ENCODE measurements around the gene MGAT1.

The MGAT1 gene

GRCh38 chr5:180823940-180824629 lies 21.5 kb upstream of the MGAT1 start:
- DNase-seq (ENCODE audit: low spot score) = no peak

- DNase-seq (ENCODE audit: low spot score) = no peak
Measured at GRCh38 chr5:180823346-180823745, 20.7 kb upstream of the MGAT1 start.

- no peak for DNase-seq (ENCODE audit: low spot score)
Measured at GRCh38 chr5:180821538-180821937, 18.9 kb upstream of the MGAT1 start.

GRCh38 chr5:180820788-180821321 lies 18.2 kb upstream of the MGAT1 start:
- peak; percentile 39 for DNase-seq (ENCODE audit: low spot score)

GRCh38 chr5:180818677-180819341 lies 16.2 kb upstream of the MGAT1 start:
- DNase-seq (ENCODE audit: low spot score) = no peak

- no peak for DNase-seq (ENCODE audit: low spot score)
Measured at GRCh38 chr5:180817893-180818674, 15.5 kb upstream of the MGAT1 start.

GRCh38 chr5:180816608-180817534 lies 14.3 kb upstream of the MGAT1 start:
- peak; percentile 26 for DNase-seq (ENCODE audit: low spot score)

- no peak for DNase-seq (ENCODE audit: low spot score)
Measured at GRCh38 chr5:180815293-180815917, 12.8 kb upstream of the MGAT1 start.

- DNase-seq (ENCODE audit: low spot score) = peak; percentile 47
Measured at GRCh38 chr5:180813420-180813819, 10.8 kb upstream of the MGAT1 start.

GRCh38 chr5:180811623-180812124 lies 9.1 kb upstream of the MGAT1 start:
- no peak for DNase-seq (ENCODE audit: low spot score)

GRCh38 chr5:180810959-180811622 lies 8.5 kb upstream of the MGAT1 start:
- DNase-seq (ENCODE audit: low spot score) = no peak

- peak; percentile 94 for DNase-seq (ENCODE audit: low spot score)
Measured at GRCh38 chr5:180810210-180810958, 7.8 kb upstream of the MGAT1 start.

GRCh38 chr5:180809403-180810209 lies 7.0 kb upstream of the MGAT1 start:
- DNase-seq (ENCODE audit: low spot score) = peak; percentile 94

GRCh38 chr5:180808461-180809000 lies 5.9 kb upstream of the MGAT1 start:
- no peak for DNase-seq (ENCODE audit: low spot score)

- DNase-seq (ENCODE audit: low spot score) = peak; percentile 40
Measured at GRCh38 chr5:180807654-180808414, 5.2 kb upstream of the MGAT1 start.

GRCh38 chr5:180807046-180807445 lies 4.4 kb upstream of the MGAT1 start:
- no peak for DNase-seq (ENCODE audit: low spot score)

- DNase-seq (ENCODE audit: low spot score) = peak; percentile 75
Measured at GRCh38 chr5:180806351-180807011, 3.9 kb upstream of the MGAT1 start.
